ENCODE results near the gene TUBG1. TPM values are rescaled to one million over a fixed set of nuclear protein-coding genes. Genes with fewer than 3 reads are reported as not detected.

The TUBG1 gene
- total and polyA plus RNA-seq, 2 of the 8 experiments (the other 6 are each of a cell fraction or from before 2014, with no cell fraction given) = 109 to 208 TPM

- TF ChIP-seq TEAD4 (IDR thresholded peaks at IDR 0.05; ENCODE audit: low read depth, low read length) = no peak
- no peak for TF ChIP-seq TAF7 (optimal IDR thresholded peaks at IDR 0.05; ENCODE audit: borderline replicate concordance, low read depth, low read length)
- TF ChIP-seq CHD7 (IDR thresholded peaks at IDR 0.05; ENCODE audit: insufficient replicate concordance, low read length) = no peak
- no peak for TF ChIP-seq POLR2AphosphoS5 (IDR thresholded peaks at IDR 0.05; ENCODE audit: low read depth, low read length)
- TF ChIP-seq BRCA1 (IDR thresholded peaks at IDR 0.05; ENCODE audit: low read depth, low read length) = no peak
Observed at GRCh38 chr17:42590886-42591285, 18.6 kb upstream of the TUBG1 start (continued).

Measured in H1 (cell line).